ENCODE data around the gene PIN4. TPM values are rescaled to one million over a fixed set of nuclear protein-coding genes. Genes with fewer than 3 reads are reported as not detected.
A peak's percentile ranks its signal among the peaks of the same experiment; 100 is the strongest.

PIN4 gene
- polyA plus RNA-seq (12.9 to 31.0 TPM (median 28.4 TPM) in 3 replicates), polyA minus RNA-seq (0.33 to 1.2 TPM in 2 of 3 replicates, not detected in the other)
- 7.7 TPM for polyA plus RNA-seq (2011; ENCODE audit: low read depth)
- 35.3 and 45.7 TPM in 2 replicates for polyA plus RNA-seq (2011; cell fraction: cytosol; rRNA removed)
- polyA plus RNA-seq (2011; cell fraction: nucleus; rRNA removed): 9.1 and 20.1 TPM in 2 replicates
- 19.8 and 36.5 TPM in 2 replicates for polyA plus RNA-seq (2012; ENCODE audit: low replicate concordance)
- polyA minus RNA-seq (2011; cell fraction: cytosol; rRNA and poly(A)+ RNA removed): 5.6 TPM
- 1.5 and 4.4 TPM in 2 replicates for polyA minus RNA-seq (2011; cell fraction: nucleus; rRNA and poly(A)+ RNA removed)

- Histone ChIP-seq H2AFZ (ENCODE audit: control insufficient read depth, low read length) (peak within 1 kb of the TSS; percentile 80), H3K27me3 (ENCODE audit: control insufficient read depth, extremely low read depth, insufficient read depth, low read length) (no peaks in the 10 kb centered on the region), H3K4me2 (ENCODE audit: control insufficient read depth, extremely low read depth, insufficient read depth, low read depth, low read length) (peak within 1 kb of the TSS; percentile 73), H3K4me3 (ENCODE audit: control insufficient read depth in 2 of 3, extremely low read depth in 1 of 3, insufficient read depth in 2 of 3, low read depth in 1 of 3, low read length in 3 of 3) (peak within 1 kb of the TSS; percentile 46 to 93 (median 63)), H4K20me1 (ENCODE audit: control insufficient read depth, extremely low read depth, insufficient read depth, low read length) (no peaks in the 10 kb centered on the region), H3K9me3 (ENCODE audit: control insufficient read depth, low read depth, low read length) (no peaks in the 10 kb centered on the region), H3K9ac (ENCODE audit: control insufficient read depth, extremely low read depth, insufficient read depth, low read length) (peak within 1 kb of the TSS; percentile 67), H3K27ac (ENCODE audit: control insufficient read depth, insufficient read depth, low read length) (peak within 1 kb of the TSS; percentile 58), H3K9me1 (ENCODE audit: control insufficient read depth, extremely low read depth, insufficient read depth, low read length) (peaks cover 2% of the 10 kb centered on the region), H3K36me3 (ENCODE audit: control insufficient read depth in 2 of 2, extremely low read depth in 1 of 2, insufficient read depth in 2 of 2, low read length in 2 of 2) (no peaks in the 10 kb centered on the region), H3K79me2 (ENCODE audit: control insufficient read depth, insufficient read depth, low read length) (peaks cover 12% of the 10 kb centered on the region), H3K4me1 (ENCODE audit: control insufficient read depth, extremely low read depth, insufficient read depth, low read length) (peaks cover 10% of the 10 kb centered on the region)
- DNase-seq (ENCODE audit: low read depth, low spot score): peak; percentile 72
- TF ChIP-seq CTCF (optimal IDR thresholded peaks at IDR 0.05 in 1 of 3, IDR thresholded peaks at IDR 0.05 in 1 of 3, conservative IDR thresholded peaks at IDR 0.05 in 1 of 3; ENCODE audit: extremely low read depth in 1 of 3, insufficient read depth in 2 of 3, low read length in 3 of 3) (no peak), EZH2 (IDR thresholded peaks at IDR 0.05; ENCODE audit: low read length) (no peak)
- dilution Hi-C loops (cut with MboI; ENCODE audit: extremely low pct_ligation_motif_present, low sequenced_read_pairs): no loop called here
- peak; percentile 82 for FAIRE-seq
Observed at GRCh38 chrX:72181178-72182125, at the start of gene PIN4. Gene PIN4, plus strand, starts transcription at chrX:72181757. Its CDS starts 29 bp downstream, at chrX:72181786.

GRCh38 chrX:72132456-72132855 is 49.1 kb upstream of the PIN4 start:
- Histone ChIP-seq H3K4me2 (ENCODE audit: control insufficient read depth, extremely low read depth, insufficient read depth, low read depth, low read length) (no peak overlapping the region), H3K4me3 (ENCODE audit: control insufficient read depth in 2 of 3, extremely low read depth in 1 of 3, insufficient read depth in 2 of 3, low read depth in 1 of 3, low read length in 3 of 3) (no peak overlapping the region), H3K9me1 (ENCODE audit: control insufficient read depth, extremely low read depth, insufficient read depth, low read length) (no peaks in the 10 kb centered on the region), H3K27me3 (ENCODE audit: control insufficient read depth, extremely low read depth, insufficient read depth, low read length) (peaks cover 72% of the 10 kb centered on the region), H3K9ac (ENCODE audit: control insufficient read depth, extremely low read depth, insufficient read depth, low read length) (no peak overlapping the region), H3K79me2 (ENCODE audit: control insufficient read depth, insufficient read depth, low read length) (no peaks in the 10 kb centered on the region), H3K27ac (ENCODE audit: control insufficient read depth, insufficient read depth, low read length) (no peak overlapping the region), H3K9me3 (ENCODE audit: control insufficient read depth, low read depth, low read length) (no peaks in the 10 kb centered on the region), H3K36me3 (ENCODE audit: control insufficient read depth in 2 of 2, extremely low read depth in 1 of 2, insufficient read depth in 2 of 2, low read length in 2 of 2) (no peaks in the 10 kb centered on the region), H2AFZ (ENCODE audit: control insufficient read depth, low read length) (no peak overlapping the region), H3K4me1 (ENCODE audit: control insufficient read depth, extremely low read depth, insufficient read depth, low read length) (no peaks in the 10 kb centered on the region), H4K20me1 (ENCODE audit: control insufficient read depth, extremely low read depth, insufficient read depth, low read length) (no peaks in the 10 kb centered on the region)
- FAIRE-seq (no peak), DNase-seq (ENCODE audit: low read depth, low spot score) (no peak)
- peak; percentile 34 for TF ChIP-seq EZH2 (IDR thresholded peaks at IDR 0.05; ENCODE audit: low read length)
- no peak for TF ChIP-seq CTCF (optimal IDR thresholded peaks at IDR 0.05 in 1 of 3, IDR thresholded peaks at IDR 0.05 in 1 of 3, conservative IDR thresholded peaks at IDR 0.05 in 1 of 3; ENCODE audit: extremely low read depth in 1 of 3, insufficient read depth in 2 of 3, low read length in 3 of 3)
- dilution Hi-C loops (cut with MboI; ENCODE audit: extremely low pct_ligation_motif_present, low sequenced_read_pairs): no loop called here

All from keratinocyte (primary cell).